Activated CD4-positive, alpha-beta T cell treated with anti-CD3 and anti-CD28 coated beads for 36 hours (primary cell): ENCODE data around the gene GPR26. TPM values are rescaled to one million over a fixed set of nuclear protein-coding genes. Genes with fewer than 3 reads are reported as not detected.

Experiments
- ATAC-seq: fragments of 200-7000 bp; cut with Tn5 transposase; one replicate; pipeline ENCODE4 v1.10.0; 2021; ENCODE audit warnings: mild to moderate bottlenecking, moderate library complexity
- CTCF ChIA-PET: fragments of 350-600 bp; sonication (Branson Sonifier 250); formaldehyde crosslinking; loops from one replicate; lab custom pipeline; 2021; ENCODE audit warnings: antibody characterized with exemption; lab: Charles Lee
- POLR2A ChIA-PET: fragments of 350-600 bp; sonication (Branson Sonifier 250); formaldehyde crosslinking; loops from one replicate; lab custom pipeline; 2021; ENCODE audit warnings: antibody characterized with exemption, inconsistent platforms; lab: Charles Lee
- DNase-seq: peaks from one replicate; pipeline ENCODE4 v3.0.0-alpha.2; 2020
- H3K27ac Mint-ChIP-seq: one replicate; pipeline ENCODE4 v1.8.0; 2021; ENCODE audit warnings: mixed read lengths
- H3K27me3 Mint-ChIP-seq: one replicate; pipeline ENCODE4 v1.8.0; 2021; ENCODE audit warnings: mixed read lengths
- H3K36me3 Mint-ChIP-seq: one replicate; pipeline ENCODE4 v1.8.0; 2021; ENCODE audit warnings: low read depth, mixed read lengths
- H3K4me1 Mint-ChIP-seq: one replicate; pipeline ENCODE4 v1.8.0; 2021; ENCODE audit warnings: mixed read lengths
- H3K4me3 Mint-ChIP-seq: one replicate; pipeline ENCODE4 v1.8.0; 2021; ENCODE audit warnings: mild to moderate bottlenecking, moderate library complexity, mixed read lengths
- H3K9me3 Mint-ChIP-seq: one replicate; pipeline ENCODE4 v1.8.0; 2021; ENCODE audit warnings: low read depth, mixed read lengths
- intact Hi-C, 2 experiments: fragments of 100-400 bp; cut with DNase I in 1 of 2; cut with micrococcal nuclease in 1 of 2; formaldehyde crosslinking; loops; one replicate each; pipeline versions ENCODE4 v1.14.2 to v1.15.1; 2022 to 2024; cut with DNase I, micrococcal nuclease
- total RNA-seq, 2 experiments: library from RNA; stranded (reverse); gene quantifications; one replicate each; pipeline ENCODE4 v1.2.3, GENCODE V29; 2021

GPR26 gene
- not detected for total RNA-seq

GRCh38 chr10:123666318-123667236, at the start of gene GPR26:
Gene GPR26 (plus strand): TSS chr10:123666355. CDS start chr10:123666408, 53 bp downstream.
- Mint-ChIP-seq H3K9me3 (peaks cover 1% of the 10 kb centered on the region), H3K4me3 (no peak within 1 kb of the TSS), H3K4me1 (no peaks in the 10 kb centered on the region), H3K36me3 (peaks cover 2% of the 10 kb centered on the region), H3K27me3 (peaks cover 16% of the 10 kb centered on the region), H3K27ac (no peak within 1 kb of the TSS)
- DNase-seq, result no peak
- no peak for ATAC-seq
- POLR2A ChIA-PET, result no interaction called here
- intact Hi-C loops, result no loop called here
- CTCF ChIA-PET, result interaction anchor here (0.7 kb wide), 1 partner anchor 565 kb away, joined by 4 read pairs; no protein-coding TSS in a partner anchor

GRCh38 chr10:123618224-123618623, 47.9 kb upstream of the GPR26 start:
- peaks cover 3% of the 10 kb centered on the region for H3K27me3 Mint-ChIP-seq

GRCh38 chr10:123619067-123619855, 46.9 kb upstream of the GPR26 start:
- Mint-ChIP-seq H3K36me3 (no peaks in the 10 kb centered on the region), H3K9me3 (no peaks in the 10 kb centered on the region), H3K27ac (no peak overlapping the region), H3K4me3 (no peak overlapping the region), H3K27me3 (peaks cover 3% of the 10 kb centered on the region), H3K4me1 (no peaks in the 10 kb centered on the region)
- ChIA-PET CTCF (no interaction called here), POLR2A (no interaction called here)
- no peak for ATAC-seq
- DNase-seq, result no peak
- intact Hi-C loops, result no loop called here

More at GRCh38 chr10:123618224-123618623, 47.9 kb upstream of the GPR26 start:
- no peak for DNase-seq
- POLR2A ChIA-PET, result no interaction called here
- intact Hi-C loops, result no loop called here
- no peaks in the 10 kb centered on the region for H3K4me1 Mint-ChIP-seq
- CTCF ChIA-PET, result no interaction called here
- no peak for ATAC-seq
- H3K4me3 Mint-ChIP-seq, result no peak overlapping the region
- H3K36me3 Mint-ChIP-seq, result no peaks in the 10 kb centered on the region
- no peaks in the 10 kb centered on the region for H3K9me3 Mint-ChIP-seq
- H3K27ac Mint-ChIP-seq, result no peak overlapping the region

GRCh38 chr10:123620621-123621020, 45.5 kb upstream of the GPR26 start:
- H3K4me1 Mint-ChIP-seq, result no peaks in the 10 kb centered on the region
- ATAC-seq, result no peak
- intact Hi-C loops, result no loop called here

GRCh38 chr10:123621492-123621891, 44.7 kb upstream of the GPR26 start:
- Mint-ChIP-seq H3K27ac (no peak overlapping the region), H3K4me1 (no peaks in the 10 kb centered on the region), H3K9me3 (no peaks in the 10 kb centered on the region), H3K4me3 (no peak overlapping the region), H3K27me3 (no peaks in the 10 kb centered on the region), H3K36me3 (no peaks in the 10 kb centered on the region)
- ChIA-PET CTCF (no interaction called here), POLR2A (no interaction called here)
- intact Hi-C loops, result no loop called here
- ATAC-seq, result no peak
- DNase-seq, result no peak

More at GRCh38 chr10:123620621-123621020, 45.5 kb upstream of the GPR26 start:
- no peaks in the 10 kb centered on the region for H3K27me3 Mint-ChIP-seq
- H3K36me3 Mint-ChIP-seq, result no peaks in the 10 kb centered on the region
- H3K27ac Mint-ChIP-seq, result no peak overlapping the region
- DNase-seq, result no peak
- H3K9me3 Mint-ChIP-seq, result no peaks in the 10 kb centered on the region
- POLR2A ChIA-PET, result no interaction called here
- H3K4me3 Mint-ChIP-seq, result no peak overlapping the region
- CTCF ChIA-PET, result no interaction called here

- H3K4me3 Mint-ChIP-seq, result no peak overlapping the region
- no peak for DNase-seq
- POLR2A ChIA-PET, result no interaction called here
These were observed 44.2 kb upstream of the GPR26 start for GRCh38 chr10:123621916-123622315.

GRCh38 chr10:123622381-123622780, 43.8 kb upstream of the GPR26 start:
- intact Hi-C loops, result no loop called here
- no peaks in the 10 kb centered on the region for H3K9me3 Mint-ChIP-seq
- no peak overlapping the region for H3K27ac Mint-ChIP-seq
- POLR2A ChIA-PET, result no interaction called here
- H3K4me1 Mint-ChIP-seq, result no peaks in the 10 kb centered on the region
- CTCF ChIA-PET, result no interaction called here
- DNase-seq (no peak), ATAC-seq (no peak)
- no peaks in the 10 kb centered on the region for H3K36me3 Mint-ChIP-seq
- H3K27me3 Mint-ChIP-seq, result no peaks in the 10 kb centered on the region
- no peak overlapping the region for H3K4me3 Mint-ChIP-seq

More at GRCh38 chr10:123621916-123622315, 44.2 kb upstream of the GPR26 start:
- Mint-ChIP-seq H3K9me3 (no peaks in the 10 kb centered on the region), H3K27me3 (no peaks in the 10 kb centered on the region), H3K4me1 (no peaks in the 10 kb centered on the region), H3K36me3 (no peaks in the 10 kb centered on the region), H3K27ac (no peak overlapping the region)
- CTCF ChIA-PET, result no interaction called here
- intact Hi-C loops, result no loop called here
- ATAC-seq, result no peak

GRCh38 chr10:123624086-123624485, 42.1 kb upstream of the GPR26 start:
- CTCF ChIA-PET, result interaction anchor here (0.5 kb wide), 1 partner anchor 803 kb away, joined by 3 read pairs; no protein-coding TSS in a partner anchor
- H3K27me3 Mint-ChIP-seq, result peaks cover 2% of the 10 kb centered on the region
- no peaks in the 10 kb centered on the region for H3K36me3 Mint-ChIP-seq
- H3K9me3 Mint-ChIP-seq, result peaks cover 2% of the 10 kb centered on the region
- no peak overlapping the region for H3K27ac Mint-ChIP-seq
- POLR2A ChIA-PET, result no interaction called here
- ATAC-seq, result no peak
- intact Hi-C loops, result no loop called here
- no peak overlapping the region for H3K4me3 Mint-ChIP-seq
- no peaks in the 10 kb centered on the region for H3K4me1 Mint-ChIP-seq
- DNase-seq, result no peak

GRCh38 chr10:123633106-123633505, 33.0 kb upstream of the GPR26 start:
- CTCF ChIA-PET, result no interaction called here

GRCh38 chr10:123633636-123634035, 32.5 kb upstream of the GPR26 start:
- intact Hi-C loops, result no loop called here
- Mint-ChIP-seq H3K27ac (no peak overlapping the region), H3K36me3 (no peaks in the 10 kb centered on the region), H3K4me3 (no peak overlapping the region), H3K9me3 (peaks cover 5% of the 10 kb centered on the region), H3K4me1 (no peaks in the 10 kb centered on the region), H3K27me3 (peaks cover 23% of the 10 kb centered on the region)
- DNase-seq, result no peak
- POLR2A ChIA-PET, result no interaction called here
- ATAC-seq, result no peak
- CTCF ChIA-PET, result no interaction called here

More at GRCh38 chr10:123633106-123633505, 33.0 kb upstream of the GPR26 start:
- H3K27ac Mint-ChIP-seq, result no peak overlapping the region
- peaks cover 21% of the 10 kb centered on the region for H3K27me3 Mint-ChIP-seq
- intact Hi-C loops, result no loop called here
- POLR2A ChIA-PET, result no interaction called here
- no peaks in the 10 kb centered on the region for H3K36me3 Mint-ChIP-seq
- H3K9me3 Mint-ChIP-seq, result peaks cover 5% of the 10 kb centered on the region
- H3K4me1 Mint-ChIP-seq, result no peaks in the 10 kb centered on the region
- DNase-seq (no peak), ATAC-seq (no peak)
- no peak overlapping the region for H3K4me3 Mint-ChIP-seq

GRCh38 chr10:123634221-123634620, 31.9 kb upstream of the GPR26 start:
- Mint-ChIP-seq H3K36me3 (no peaks in the 10 kb centered on the region), H3K27ac (no peak overlapping the region), H3K27me3 (peaks cover 19% of the 10 kb centered on the region), H3K4me3 (no peak overlapping the region), H3K9me3 (peaks cover 4% of the 10 kb centered on the region), H3K4me1 (no peaks in the 10 kb centered on the region)
- intact Hi-C loops, result no loop called here
- POLR2A ChIA-PET, result no interaction called here
- CTCF ChIA-PET, result no interaction called here
- ATAC-seq, result no peak
- DNase-seq, result no peak
